ENCODE data around the gene ADM. TPM values are rescaled to one million over a fixed set of nuclear protein-coding genes. Genes with fewer than 3 reads are reported as not detected.

The ADM gene, protein sequence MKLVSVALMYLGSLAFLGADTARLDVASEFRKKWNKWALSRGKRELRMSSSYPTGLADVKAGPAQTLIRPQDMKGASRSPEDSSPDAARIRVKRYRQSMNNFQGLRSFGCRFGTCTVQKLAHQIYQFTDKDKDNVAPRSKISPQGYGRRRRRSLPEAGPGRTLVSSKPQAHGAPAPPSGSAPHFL
- total RNA-seq, result 183 and 196 TPM in 2 replicates

DNA sequence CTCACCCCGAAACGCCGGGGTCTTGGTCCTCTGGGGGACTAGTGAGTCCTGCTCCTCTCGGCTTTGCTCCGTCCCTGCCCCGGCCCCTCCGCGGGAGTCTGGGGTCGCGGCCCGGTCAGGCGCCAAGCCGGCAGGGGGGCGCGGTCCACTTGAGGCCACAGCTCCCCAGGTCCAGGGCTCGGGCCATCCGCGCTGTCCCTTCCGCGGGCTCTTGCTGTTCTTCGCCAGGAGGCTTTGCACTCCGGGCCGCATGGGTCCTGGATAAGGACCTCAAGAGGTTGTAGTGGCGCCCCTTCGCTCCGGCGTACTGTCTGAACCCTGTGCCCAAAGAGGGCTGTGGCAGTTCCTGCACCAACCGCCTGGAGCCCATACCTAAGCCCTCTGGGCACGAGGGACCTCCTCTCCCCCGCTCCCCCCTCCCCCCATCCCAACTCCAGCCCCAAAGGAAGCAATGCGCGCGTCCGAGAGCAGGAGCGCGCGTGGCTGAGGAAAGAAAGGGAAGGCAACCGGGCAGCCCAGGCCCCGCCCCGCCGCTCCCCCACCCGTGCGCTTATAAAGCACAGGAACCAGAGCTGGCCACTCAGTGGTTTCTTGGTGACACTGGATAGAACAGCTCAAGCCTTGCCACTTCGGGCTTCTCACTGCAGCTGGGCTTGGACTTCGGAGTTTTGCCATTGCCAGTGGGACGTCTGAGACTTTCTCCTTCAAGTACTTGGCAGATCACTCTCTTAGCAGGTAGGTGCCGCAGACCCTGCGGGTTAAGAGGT, at the start of gene ADM:
Gene ADM (plus strand): TSS at position 579 of the 767 bp plus-strand sequence. CDS start 628 bp downstream, outside the sequence.

DNA sequence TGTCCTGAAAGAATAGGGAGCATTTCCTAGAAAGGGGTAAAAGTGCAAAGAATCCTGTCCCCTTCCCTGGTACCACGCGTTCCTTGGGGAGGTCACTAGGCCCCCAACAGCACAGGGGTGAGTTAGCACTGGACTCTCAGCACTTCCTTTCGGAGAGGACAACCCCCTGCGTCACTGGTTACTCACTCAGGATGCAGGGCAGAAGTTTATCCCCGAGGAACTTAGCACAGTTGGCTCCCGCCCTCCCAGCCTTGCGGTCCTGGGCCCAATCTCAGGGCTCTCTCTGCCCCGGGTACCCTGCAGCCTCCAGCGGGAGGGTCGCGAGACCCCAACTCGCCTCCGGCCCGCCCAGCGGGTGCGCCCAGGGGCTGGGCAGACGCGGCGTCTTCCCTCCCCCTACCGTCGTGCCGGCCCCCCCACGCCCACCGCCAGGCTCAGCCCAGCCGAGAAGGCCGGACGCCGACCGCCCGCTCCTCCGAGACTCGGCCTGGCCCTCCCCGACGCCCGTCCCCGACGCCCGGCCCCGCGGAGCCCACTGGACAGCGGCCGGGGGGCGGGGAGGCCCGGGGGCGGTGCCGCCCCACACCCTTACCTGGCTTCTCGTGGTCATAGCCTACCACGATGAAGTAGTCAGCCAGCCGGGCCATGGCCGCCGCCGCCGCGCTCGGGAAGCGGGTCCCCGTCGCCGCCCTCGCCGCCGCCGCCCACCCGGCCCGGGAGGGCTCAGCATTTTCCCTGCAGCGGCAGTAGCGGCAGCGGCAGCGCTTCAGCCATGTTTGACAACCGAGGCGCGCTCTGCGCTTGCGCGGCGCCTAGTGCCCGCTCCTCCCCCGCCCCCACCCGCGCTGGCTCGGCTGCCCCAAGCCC, 11.2 kb upstream of the ADM start, which contains the start of gene SBF2:
Gene SBF2 (minus strand): TSS at position 797 of the 867 bp plus-strand sequence. CDS start 150 bp downstream, at position 647.

Other genes starting within 250 kb of the ADM start
- gene SBF2, start 10.9 kb upstream of the ADM start, total RNA-seq, result 38.3 and 45.7 TPM in 2 replicates
- gene AMPD3, start 150.2 kb downstream of the ADM start, total RNA-seq, result 2.5 and 3.8 TPM in 2 replicates
- 29.6 and 41.5 TPM in 2 replicates for gene RNF141, start 236.1 kb downstream of the ADM start, total RNA-seq